Stimulated activated CD4-positive, alpha-beta T cell treated with anti-CD3 and anti-CD28 coated beads, Interleukin-1b, Interleukin-23, amount 100 ng/mL, for 24 hours (primary cell): ENCODE results near the gene TMEM186.
"Not testable (repeated sequence)": the region's sequence is repeated elsewhere in the genome, so short reads cannot be mapped to it uniquely, and the experiment has no call there.

ENCODE experiments used
- DNase-seq, 4 experiments: peaks; one replicate each; pipeline ENCODE4 v3.0.0-alpha.2; 2020; ENCODE audit warnings: low read depth in 4 of 4, low spot score in 1 of 4

The TMEM186 gene

GRCh38 chr16:8797364-8798173 is at the start of gene TMEM186, which contains the start of gene PMM2:
TMEM186 (minus strand) TSS chr16:8797639; CDS start chr16:8797614, 25 bp downstream.
PMM2 (plus strand) TSS chr16:8797839; CDS start chr16:8797883, 44 bp downstream.
- DNase-seq: peak; percentile 80 to 92 (median 87)

GRCh38 chr16:8847145-8847544 is 49.7 kb upstream of the TMEM186 start:
- no peak for DNase-seq

- no peak for DNase-seq
Observed at GRCh38 chr16:8846401-8846932, 49.0 kb upstream of the TMEM186 start.

- DNase-seq: no peak
Observed at GRCh38 chr16:8845699-8846298, 48.4 kb upstream of the TMEM186 start.

- not testable (repeated sequence) for DNase-seq
Observed at GRCh38 chr16:8843296-8843695, 45.9 kb upstream of the TMEM186 start.

GRCh38 chr16:8842016-8842415 is 44.6 kb upstream of the TMEM186 start:
- not testable (repeated sequence) for DNase-seq

- not testable (repeated sequence) for DNase-seq
Observed at GRCh38 chr16:8837594-8837993, 40.2 kb upstream of the TMEM186 start.

- not testable (repeated sequence) for DNase-seq
Observed at GRCh38 chr16:8836797-8837196, 39.4 kb upstream of the TMEM186 start.

- DNase-seq: no peak
Observed at GRCh38 chr16:8832717-8833105, 35.3 kb upstream of the TMEM186 start.

GRCh38 chr16:8831871-8832716 is 34.7 kb upstream of the TMEM186 start:
- no peak for DNase-seq

- DNase-seq: no peak
Observed at GRCh38 chr16:8831450-8831849, 34.0 kb upstream of the TMEM186 start.

- DNase-seq: no peak
Observed at GRCh38 chr16:8828541-8829165, 31.2 kb upstream of the TMEM186 start.

GRCh38 chr16:8826278-8826879 is 28.9 kb upstream of the TMEM186 start:
- no peak for DNase-seq

- no peak for DNase-seq
Observed at GRCh38 chr16:8822403-8822802, 25.0 kb upstream of the TMEM186 start.

- no peak for DNase-seq
Observed at GRCh38 chr16:8819411-8820034, 22.1 kb upstream of the TMEM186 start.

- no peak for DNase-seq
Observed at GRCh38 chr16:8818504-8819270, 21.2 kb upstream of the TMEM186 start.

GRCh38 chr16:8816967-8817655 is 19.7 kb upstream of the TMEM186 start:
- DNase-seq: no peak

- DNase-seq: no peak
Observed at GRCh38 chr16:8814095-8814806, 16.8 kb upstream of the TMEM186 start.
